Measurements from ENCODE around the gene NCCRP1.

The NCCRP1 gene

DNA sequence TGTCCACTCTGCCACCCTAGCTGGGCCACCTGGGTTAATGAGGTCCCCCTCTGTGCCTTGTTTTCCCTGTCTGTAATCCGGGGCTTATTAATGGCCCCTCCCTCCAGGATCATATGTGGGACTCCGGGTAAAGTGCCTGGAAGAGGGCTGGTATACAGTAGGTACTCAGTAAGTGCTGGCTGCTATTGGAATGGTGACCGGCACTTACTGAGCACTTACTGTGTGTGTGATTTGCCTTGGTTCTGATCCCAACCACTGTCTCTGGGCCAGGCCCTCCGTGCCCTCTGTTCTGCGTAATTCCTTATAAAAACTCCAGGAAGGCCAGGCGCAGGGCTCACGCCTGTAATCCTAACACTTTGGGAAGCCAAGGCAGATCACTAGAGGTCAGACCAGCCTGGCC is 30.9 kb upstream of the NCCRP1 start:
- no peak for DNase-seq

DNA sequence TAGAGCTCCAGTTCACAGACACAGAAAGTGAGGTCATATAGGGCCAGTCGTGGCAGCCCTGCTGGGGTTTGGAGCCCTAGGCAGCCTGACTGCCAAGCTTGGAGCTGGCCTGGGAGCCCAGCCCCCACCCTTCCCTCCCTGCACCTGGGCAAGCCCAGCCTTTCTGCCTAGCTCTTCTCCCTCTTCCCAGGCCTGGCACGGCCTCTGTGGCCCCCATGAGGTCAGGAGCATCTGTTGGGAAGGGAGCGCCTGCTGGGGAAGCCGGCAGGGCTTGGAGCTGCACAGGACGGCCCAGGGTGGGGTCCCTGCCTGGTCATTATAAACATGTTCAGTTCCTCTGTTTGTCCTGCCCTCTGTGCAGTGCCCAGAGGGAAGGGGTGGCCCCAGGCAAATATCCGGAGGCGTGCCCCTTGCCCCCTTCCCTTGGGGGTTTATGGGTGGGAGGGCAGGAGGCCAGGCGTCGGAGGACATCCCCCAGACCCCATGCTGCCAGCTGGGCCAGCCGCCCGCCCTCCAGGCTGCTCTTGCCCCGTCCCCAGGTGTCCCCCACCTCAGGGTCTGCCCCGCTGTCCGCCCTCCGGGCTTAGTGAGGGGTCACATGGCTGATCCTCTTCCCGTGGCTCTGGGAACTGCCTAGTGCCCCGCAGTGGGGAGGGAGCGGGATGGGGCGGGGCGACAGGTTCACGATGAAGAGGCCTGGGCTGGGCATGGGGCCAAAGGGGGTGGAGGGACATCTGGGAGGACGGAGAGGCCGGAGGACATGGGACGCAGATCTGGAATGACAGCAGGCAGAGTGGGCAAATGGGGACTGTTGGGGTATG is 30.0 kb upstream of the NCCRP1 start:
- DNase-seq = no peak

DNA sequence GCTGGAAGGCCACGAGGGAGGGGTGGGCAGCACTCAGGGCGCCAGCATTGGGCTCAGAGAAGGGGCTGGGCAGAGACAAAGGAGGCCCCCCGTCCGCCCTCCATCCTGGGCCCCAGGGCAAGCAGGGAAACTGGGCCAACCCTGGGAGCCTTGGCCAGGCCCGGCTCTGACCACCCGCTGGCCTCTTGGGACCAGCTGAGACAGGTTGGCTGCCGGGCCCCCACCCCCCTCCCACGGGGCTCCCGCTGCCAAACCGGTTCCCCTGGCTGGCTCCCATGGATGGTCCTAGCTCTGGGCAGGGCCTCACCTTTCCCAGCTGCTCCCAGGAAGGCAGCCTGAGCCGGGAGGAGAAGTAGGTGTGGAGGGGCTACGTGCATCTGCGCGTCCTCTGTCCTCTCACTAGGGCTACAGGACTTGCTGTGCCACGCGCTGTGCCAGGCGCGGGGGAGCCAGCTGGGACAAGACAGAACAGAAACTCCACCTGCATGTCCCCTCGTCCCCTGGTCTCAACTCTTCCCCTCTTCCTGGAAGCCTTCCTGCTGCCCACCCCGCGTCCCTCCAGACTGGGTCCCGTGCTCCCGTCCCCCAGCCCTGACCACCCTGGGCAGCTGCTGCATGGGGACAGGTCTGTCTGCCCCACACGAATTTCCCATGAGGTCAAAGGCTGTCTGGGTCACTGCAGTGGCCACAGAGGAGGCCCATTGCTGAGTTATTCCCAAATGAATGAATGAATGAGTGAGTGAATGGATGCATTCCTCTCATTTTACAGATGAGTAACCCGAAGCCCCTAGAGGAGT is 29.1 kb upstream of the NCCRP1 start:
- DNase-seq = no peak

DNA sequence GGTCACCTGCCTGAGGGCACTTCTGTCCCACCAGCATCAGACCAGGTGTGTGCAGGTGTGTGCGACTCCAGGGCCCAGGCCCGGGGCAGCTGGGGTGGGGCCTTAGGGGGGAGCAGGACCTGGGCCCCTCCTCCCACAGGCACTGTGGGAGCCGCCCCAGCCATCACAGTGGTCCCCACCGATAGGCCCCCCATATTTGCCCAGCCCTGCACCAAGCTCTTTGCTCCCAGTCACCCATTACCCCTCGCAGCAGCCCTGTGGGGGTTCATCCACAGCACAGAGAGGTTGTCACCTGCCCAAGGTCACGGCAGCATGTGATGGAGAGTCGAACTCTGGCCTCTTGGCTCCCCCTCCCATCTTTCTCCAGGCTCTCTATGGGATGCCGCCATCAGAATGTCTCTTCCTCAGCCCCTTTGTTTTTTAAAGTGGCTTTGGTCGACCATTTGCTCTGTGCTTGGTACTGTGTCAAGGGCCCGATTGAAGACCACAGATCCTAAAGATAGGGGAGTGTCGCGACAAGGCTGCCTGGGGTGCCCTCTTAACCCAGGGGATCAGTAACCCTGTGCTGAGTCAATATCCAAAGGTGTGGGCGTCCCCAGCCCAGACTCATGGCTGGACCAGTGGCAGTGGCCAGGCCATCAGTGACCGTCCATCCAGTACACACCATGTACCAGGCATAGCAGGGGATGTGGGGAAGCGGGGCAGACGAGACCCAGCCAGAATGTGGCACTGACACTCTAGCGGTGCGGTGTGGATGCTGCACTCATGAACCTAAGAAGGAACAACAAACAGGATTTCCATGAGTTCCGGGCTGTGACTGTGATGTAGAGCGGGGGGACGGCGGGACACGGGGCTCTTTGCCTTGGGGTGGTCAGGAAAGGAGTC is 28.3 kb upstream of the NCCRP1 start:
- DNase-seq = no peak

DNA sequence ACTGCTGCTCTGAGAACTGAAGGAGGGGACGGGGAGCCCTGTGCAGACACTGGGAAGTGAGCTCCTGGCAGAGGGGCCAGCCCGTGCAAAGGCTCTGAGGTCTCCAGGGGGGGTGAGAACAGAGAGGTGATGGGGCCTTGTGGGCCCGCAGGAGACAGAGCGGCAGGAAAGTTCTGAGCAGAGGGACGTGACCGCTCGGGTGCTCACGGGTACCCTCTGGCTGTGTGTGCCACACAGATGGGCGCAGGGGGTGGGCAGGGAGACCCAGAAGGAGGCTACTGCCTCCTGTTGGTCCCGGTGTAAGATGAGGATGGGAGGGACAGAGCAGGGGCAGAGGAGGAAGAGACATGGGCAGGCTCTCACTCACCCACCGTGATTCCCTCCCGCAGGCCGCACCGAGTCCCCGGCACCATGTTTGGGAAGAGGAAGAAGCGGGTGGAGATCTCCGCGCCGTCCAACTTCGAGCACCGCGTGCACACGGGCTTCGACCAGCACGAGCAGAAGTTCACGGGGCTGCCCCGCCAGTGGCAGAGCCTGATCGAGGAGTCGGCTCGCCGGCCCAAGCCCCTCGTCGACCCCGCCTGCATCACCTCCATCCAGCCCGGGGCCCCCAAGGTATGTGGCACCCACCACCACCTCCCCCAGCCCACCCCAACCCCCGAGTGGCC is 27.5 kb upstream of the NCCRP1 start:
- no peak for DNase-seq

DNA sequence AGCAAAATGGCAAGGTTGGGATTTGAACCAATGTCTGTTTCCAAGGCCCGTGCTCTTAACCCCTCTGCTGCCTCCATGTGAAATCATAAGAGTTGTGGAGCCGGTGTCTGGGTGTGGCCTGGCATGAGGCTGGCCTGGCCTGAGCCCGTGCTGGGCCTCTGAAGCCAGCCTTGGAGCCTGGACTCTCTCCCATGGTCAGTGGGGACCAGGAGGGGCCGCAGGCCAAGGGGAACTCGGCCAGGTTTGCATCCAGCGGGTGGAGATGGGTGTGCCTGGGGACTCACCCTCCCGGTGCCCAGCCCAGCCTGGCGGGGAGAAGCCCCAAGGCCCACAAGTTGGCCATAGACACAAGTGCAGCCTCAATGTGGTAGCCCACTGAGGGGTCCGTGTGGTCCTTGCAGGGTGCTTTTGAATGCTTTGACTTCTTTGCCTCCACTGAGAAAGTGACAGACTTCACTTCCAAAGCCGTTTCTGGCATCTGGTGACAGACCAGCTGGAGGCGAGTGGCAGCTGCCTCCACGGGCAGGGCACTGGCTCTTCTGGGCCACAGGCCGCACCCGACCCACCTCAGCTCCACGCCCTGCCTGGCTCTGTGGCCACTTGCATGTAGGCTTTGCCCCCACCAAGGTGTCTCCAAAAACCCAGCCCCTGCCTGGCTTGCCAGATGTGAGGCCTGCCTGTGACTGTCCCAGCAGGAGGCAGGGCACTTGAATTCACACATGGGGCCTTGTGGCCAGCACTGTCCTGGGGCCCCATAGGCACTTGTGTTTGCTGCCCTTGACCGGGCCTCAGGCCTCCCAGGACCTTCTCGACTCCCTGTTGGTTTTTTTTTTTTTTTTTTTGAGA is 26.2 kb upstream of the NCCRP1 start:
- DNase-seq = no peak

DNA sequence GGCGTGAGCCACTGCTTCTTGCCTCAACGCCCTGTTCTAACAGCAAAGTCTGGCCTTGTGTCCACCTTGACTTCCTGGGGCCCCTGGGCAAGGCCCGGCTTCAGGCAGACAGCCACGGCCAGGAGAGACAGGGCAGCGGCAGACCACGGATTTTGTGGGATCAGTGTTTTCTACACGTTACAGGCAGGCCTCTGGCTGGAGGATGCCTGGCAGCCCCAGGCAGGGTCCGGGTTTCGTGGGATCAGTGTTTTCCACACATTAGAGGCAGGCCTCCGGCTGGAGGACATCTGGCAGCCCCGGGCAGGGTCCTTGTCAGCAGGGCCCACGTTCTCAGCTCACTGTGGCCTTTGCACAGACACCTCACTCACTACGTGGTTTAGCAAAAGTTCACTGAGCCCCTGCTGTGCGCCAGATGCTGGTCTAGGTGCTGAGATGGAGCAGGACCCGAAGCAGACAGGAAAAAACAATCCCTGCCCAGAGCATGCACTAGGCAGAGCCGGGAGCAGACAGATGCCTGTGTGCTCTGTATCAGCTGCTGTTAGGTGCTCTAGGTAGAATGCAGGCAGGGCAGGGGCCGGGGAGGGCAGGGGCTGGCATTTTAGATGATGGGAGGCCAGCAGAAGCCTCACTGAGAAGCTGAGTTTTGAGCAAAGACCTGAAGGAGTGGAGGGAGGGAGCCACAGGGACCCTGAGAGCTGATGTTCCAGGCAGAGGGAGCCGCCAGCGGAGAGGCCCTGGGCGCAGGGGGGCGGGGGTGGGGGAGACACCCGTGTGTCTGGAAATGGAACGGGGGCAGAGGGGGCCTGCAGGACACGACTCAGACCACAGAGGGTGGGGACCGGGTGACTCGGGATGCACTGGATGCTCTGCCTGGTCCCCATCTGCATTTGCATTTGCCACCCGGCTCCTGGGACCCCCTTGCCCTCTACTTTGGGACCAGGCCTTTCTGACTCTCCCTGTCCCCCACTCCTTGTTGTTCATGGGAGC is 25.0 kb upstream of the NCCRP1 start:
- DNase-seq = no peak

DNA sequence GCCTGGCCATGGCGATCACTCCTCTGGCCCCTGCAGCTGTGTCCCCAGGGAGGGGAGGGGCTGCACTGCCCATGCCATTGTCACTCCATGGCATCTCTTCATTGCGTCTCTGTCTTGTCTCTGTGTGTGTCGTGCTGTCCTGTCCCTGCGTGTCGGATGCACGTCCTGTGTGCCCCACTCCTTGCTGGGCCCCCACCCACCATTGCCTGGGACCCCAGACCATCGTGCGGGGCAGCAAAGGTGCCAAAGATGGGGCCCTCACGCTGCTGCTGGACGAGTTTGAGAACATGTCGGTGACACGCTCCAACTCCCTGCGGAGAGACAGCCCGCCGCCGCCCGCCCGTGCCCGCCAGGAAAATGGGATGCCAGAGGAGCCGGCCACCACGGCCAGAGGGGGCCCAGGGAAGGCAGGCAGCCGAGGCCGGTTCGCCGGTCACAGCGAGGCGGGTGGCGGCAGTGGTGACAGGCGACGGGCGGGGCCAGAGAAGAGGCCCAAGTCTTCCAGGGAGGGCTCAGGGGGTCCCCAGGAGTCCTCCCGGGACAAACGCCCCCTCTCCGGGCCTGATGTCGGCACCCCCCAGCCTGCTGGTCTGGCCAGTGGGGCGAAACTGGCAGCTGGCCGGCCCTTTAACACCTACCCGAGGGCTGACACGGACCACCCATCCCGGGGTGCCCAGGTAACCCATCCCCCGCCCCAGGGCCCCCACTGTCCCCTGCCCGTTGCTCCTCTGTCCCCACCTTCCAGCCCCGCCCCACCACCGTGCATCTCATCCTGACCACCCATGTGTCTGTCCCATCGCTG is 23.9 kb upstream of the NCCRP1 start:
- no peak for DNase-seq

DNA sequence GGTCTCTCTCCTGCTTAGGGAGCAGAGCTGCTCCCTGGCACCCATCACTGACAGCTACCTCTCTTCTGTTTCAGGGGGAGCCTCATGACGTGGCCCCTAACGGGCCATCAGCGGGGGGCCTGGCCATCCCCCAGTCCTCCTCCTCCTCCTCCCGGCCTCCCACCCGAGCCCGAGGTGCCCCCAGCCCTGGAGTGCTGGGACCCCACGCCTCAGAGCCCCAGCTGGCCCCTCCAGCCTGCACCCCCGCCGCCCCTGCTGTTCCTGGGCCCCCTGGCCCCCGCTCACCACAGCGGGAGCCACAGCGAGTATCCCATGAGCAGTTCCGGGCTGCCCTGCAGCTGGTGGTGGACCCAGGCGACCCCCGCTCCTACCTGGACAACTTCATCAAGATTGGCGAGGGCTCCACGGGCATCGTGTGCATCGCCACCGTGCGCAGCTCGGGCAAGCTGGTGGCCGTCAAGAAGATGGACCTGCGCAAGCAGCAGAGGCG is 23.2 kb upstream of the NCCRP1 start:
- DNase-seq = no peak

DNA sequence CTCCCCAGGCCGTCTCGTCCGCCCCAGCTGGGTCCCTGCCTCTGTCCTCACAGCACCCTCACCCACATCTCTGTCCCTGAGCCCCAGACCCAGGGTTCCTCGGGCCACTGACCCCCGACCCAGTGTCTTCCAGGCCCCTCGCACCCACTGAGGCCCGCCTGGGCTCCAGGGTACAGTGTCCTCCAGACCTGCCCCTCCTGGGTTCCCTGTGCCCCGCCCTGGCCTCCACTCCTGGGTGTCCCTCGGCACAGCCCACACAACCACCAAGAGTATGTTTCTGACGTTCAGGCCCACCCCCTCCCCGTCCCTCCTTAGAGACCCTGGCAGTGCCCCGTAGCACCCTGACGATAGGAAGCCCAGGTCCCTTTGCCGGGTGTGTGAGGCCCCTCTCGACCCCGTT is 22.6 kb upstream of the NCCRP1 start:
- DNase-seq = no peak

DNA sequence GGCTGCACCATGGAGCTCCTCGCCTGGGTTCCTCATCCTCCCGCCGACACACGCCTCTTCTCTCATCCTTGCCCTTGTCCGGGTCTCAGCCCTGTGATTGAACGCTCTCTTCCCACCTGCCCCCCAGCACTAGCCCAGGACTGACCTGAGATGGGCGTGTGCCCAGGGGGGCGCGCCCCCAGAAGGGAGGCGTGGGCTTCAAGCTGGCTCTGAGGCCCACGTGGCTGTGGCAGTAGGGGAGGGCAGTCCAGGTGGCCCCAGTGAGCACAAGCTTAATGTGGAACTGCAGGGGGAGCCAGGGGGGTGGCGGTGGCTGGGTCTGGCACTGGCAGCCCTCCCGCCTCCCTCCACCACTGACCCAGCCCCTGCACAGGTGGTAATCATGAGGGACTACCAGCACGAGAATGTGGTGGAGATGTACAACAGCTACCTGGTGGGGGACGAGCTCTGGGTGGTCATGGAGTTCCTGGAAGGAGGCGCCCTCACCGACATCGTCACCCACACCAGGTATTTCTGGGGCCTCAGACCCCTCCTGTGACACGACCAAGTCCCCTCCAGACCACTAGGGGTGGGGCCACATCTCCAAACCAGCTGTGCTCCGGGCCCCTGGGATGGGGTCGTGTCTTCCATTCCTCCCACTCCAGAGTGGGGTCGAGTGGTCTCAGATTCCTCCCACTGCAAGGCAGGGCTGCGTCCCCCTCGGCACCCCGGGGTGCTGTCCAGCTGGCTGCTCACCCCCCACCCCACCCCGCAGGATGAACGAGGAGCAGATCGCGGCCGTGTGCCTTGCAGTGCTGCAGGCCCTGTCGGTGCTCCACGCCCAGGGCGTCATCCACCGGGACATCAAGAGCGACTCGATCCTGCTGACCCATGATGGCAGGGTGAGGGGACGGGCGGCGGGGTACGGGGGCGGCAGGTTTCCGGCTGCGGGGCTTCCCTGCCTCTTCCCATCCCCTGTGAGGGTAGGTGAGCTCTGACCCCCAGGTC is 21.9 kb upstream of the NCCRP1 start:
- DNase-seq = no peak

DNA sequence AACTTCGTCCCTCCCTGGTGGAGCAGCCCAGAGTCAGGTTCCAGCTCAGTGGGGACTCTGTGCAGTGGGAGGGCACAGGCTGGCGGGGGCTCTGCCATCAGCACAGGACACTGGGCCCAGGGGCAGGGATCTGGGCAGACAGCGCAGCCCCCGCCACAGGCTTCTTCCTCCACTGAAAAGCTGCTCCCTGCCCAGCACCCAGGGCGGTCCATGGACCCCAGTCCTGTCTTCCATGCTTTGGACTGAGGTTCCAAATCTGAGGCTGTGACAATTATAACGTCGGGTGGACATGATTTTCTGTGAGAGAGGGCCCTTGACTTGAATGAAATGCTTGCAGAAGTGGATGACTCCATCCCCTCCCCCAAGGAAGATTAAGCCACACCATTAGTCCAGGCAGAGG is 21.2 kb upstream of the NCCRP1 start:
- DNase-seq = no peak

DNA sequence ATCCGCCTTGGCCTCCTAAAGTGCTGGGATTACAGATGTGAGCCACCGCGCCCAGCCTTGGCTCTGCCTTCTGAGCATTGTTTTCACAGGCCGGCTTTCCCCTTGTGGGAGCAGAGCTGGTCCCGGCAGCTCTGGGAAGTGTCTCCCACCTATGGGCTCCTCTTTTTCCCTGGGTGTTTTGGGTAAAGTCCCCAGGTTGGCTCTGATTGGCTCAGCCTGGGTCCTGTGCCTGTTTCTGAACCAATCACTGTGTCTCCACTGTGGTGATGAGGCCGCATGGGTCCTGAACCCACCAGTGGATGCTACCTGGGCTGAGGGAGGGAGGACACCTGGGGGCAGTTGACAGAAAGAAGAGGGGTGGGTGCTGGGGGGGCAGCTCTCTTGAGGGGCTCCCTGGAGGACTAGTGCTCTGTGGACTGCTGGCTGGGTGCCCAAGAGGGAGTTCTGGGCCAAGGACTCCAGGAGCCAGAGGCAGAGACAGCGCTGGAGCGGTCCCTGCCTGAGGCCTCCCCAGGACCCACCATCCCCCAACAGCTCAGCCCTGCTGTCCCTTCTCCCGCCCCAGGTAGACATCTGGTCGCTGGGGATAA is 19.6 kb upstream of the NCCRP1 start:
- DNase-seq = no peak

DNA sequence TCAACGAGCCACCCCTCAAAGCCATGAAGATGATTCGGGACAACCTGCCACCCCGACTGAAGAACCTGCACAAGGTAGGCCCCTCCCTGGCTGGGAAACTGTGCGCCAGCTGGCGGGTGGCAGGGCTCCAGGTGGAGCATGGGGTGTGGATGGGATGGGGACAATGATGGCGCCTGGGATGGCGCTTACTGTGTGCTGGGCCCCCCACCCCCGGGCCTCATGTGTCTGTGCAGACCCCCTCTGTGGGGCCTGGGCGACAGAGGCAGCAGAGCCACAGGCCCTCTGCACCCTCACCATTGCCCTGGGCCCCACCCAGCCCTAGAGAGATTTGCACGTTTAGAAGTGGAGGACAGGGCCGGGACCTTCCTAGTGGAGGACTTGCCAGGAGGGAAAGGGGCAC is 19.0 kb upstream of the NCCRP1 start:
- DNase-seq = no peak

DNA sequence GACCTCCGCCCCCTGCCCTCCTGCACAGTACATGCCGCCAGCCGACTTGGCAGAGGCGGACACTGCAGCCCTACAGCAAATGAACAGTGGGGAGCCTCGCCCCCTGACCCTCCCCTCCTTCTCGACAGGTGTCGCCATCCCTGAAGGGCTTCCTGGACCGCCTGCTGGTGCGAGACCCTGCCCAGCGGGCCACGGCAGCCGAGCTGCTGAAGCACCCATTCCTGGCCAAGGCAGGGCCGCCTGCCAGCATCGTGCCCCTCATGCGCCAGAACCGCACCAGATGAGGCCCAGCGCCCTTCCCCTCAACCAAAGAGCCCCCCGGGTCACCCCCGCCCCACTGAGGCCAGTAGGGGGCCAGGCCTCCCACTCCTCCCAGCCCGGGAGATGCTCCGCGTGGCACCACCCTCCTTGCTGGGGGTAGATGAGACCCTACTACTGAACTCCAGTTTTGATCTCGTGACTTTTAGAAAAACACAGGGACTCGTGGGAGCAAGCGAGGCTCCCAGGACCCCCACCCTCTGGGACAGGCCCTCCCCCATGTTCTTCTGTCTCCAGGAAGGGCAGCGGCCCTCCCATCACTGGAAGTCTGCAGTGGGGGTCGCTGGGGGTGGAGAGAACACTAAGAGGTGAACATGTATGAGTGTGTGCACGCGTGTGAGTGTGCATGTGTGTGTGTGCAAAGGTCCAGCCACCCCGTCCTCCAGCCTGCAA is 18.3 kb upstream of the NCCRP1 start:
- no peak for DNase-seq

DNA sequence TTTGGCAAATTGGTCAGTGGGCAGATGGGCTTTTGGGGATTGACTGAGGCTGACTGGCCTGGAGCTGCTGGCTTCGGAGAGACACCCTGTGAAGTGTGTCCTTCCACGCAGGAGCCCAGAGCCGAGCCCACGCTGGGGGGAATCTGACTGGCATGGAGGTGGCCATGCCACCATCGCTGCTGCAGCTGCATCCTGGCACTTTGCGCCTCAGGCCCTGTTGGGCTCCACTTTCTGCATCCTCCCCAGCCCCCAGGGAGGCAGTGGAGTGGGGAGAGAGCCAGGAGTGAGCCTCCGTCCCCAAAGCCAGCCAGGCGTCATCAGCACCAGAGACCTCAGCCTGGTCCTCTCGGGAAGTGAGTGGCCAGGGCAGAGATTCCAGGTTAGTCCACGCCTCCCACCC is 17.0 kb upstream of the NCCRP1 start:
- no peak for DNase-seq

DNA sequence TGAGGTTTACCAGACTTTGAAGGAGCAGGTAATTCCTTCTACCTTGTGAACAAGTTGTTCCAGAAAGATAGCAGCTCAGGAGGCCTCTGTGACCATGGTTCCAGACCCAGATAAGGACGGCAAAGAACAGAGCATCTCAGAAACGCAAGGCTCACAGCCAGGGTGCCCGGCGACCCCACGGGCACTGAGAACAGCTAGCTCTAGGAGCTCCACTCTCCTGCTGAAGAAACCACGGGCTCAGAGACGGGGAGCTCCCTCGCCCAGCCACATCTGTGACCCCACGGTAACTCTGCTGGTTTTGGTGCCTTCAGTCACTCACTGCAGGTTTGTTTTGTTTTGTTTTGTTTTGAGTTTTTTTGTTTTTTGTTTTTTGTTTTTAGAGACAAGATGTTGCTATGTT is 16.0 kb upstream of the NCCRP1 start:
- DNase-seq = no peak
